T-helper 1 cell treated with Interleukin-12 subunit alpha and Interleukin-12 subunit beta and Interleukin-4 antibody, amounts not matched to agents 30 μg/mL and 1 μg/mL, for 36 hours (primary cell): Measurements from ENCODE around the gene FRA10AC1.

Experiments used
- H3K27ac Mint-ChIP-seq: one replicate; pipeline ENCODE4 v1.8.0; 2021; ENCODE audit warnings: mild to moderate bottlenecking, mixed read lengths
- H3K27me3 Mint-ChIP-seq: one replicate; pipeline ENCODE4 v1.8.0; 2021; ENCODE audit warnings: low read depth, mixed read lengths
- H3K36me3 Mint-ChIP-seq: one replicate; pipeline ENCODE4 v1.8.0; 2021; ENCODE audit warnings: low read depth, mixed read lengths
- H3K4me1 Mint-ChIP-seq: one replicate; pipeline ENCODE4 v1.8.0; 2021; ENCODE audit warnings: low read depth, mixed read lengths
- H3K4me3 Mint-ChIP-seq: one replicate; pipeline ENCODE4 v1.8.0; 2021; ENCODE audit warnings: mild to moderate bottlenecking, moderate library complexity, mixed read lengths
- H3K9me3 Mint-ChIP-seq: one replicate; pipeline ENCODE4 v1.8.0; 2021; ENCODE audit warnings: mixed read lengths

Gene FRA10AC1

DNA sequence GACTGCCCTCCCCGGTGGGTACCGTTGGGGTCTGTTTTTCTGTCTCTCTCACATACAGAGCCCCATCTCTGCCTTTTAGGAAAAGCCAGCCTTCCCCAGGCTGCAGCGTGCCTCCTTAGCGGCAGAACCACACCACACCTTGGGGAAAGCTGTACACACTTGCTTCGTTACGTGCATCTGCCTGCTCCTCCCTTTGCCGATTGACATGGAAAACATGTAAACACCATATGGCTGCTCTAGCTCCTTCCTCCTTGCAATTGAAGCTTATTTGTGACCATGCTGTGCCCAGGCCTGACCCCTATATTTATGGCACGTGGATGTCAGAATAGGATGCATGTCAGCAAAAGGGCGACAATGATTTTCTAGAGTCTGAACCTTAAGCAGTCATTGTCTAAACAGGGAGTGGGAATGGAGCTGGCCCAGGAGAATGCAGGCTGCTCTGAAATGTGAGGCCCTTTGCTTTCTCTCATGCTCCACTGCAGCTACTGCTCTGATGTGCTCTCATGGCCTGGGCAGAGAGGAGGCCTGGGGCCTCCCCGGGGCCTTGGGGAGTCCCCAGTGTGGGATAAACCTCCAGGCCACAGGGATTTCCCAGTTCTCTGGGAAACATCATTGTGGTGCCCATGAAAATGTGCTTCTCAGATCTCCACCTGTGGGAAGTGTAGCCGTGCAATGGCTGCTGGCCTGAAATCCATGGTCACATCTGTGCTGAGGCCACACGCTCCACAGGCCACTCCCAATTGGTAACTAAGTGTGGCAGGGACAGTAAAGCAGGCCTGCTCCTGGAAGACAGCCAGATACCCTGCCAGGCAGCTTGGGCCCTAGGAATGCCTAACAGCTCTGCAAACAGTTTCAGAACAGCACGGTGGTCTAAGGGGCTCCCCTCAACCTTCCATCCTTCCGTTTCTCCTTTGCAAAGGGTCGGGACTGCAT is 71.5 kb downstream of the FRA10AC1 start:
- Mint-ChIP-seq H3K9me3 (no peaks in the 10 kb centered on the region), H3K4me3 (no peak overlapping the region), H3K27ac (no peak overlapping the region), H3K36me3 (no peaks in the 10 kb centered on the region), H3K4me1 (no peaks in the 10 kb centered on the region), H3K27me3 (no peaks in the 10 kb centered on the region)

DNA sequence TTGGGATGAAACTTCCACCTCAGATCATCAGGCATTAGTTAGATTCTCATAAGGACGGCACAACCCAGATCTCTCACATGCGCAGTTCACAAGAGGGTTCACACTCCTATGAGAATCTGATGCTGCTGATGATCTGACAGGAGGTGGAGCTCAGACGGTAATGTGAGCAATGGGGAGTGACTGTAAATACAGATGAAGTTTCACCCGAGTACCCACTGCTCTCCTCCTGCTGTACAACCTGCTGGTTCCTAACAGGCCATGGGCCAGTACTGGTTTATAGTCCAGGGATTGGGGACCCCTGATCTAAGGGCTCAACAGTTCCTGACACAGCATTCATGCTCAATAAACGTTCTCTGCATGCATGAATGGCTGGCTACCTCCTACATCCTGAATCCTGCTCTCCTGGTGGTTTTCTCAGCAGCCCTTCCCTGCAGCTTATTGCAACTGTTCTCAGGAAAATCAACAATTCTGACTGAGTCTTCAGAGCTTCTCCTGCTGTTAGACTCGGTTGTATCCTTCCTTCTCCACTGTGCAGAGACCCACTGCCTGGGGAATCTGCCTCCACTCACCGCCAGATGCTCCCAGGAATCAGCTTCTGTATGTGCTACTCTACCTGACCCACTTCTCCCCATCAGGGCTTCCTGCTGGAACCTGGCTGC is 72.6 kb downstream of the FRA10AC1 start:
- Mint-ChIP-seq H3K27ac (no peak overlapping the region), H3K36me3 (no peaks in the 10 kb centered on the region), H3K4me1 (no peaks in the 10 kb centered on the region), H3K4me3 (no peak overlapping the region), H3K27me3 (no peaks in the 10 kb centered on the region), H3K9me3 (no peaks in the 10 kb centered on the region)

DNA sequence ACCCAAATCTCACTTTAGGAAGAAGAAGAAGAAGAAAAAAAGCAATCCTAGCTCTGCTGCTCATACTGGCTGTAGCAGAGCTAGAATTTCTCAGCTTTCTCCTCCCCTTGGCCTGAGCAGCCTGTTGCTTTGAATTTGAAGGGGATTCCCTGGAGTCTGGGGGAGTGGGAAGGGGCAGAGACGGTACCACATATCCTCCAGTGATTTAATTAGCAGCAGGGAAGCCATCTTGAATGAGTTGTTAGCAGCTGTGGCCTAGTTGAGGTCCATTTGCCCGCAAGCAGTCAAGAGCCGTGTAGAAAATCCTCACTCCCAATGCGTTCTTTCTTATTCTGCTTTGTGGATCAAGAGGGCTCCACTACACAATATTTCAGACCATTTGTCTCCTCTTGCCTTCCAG is 73.5 kb downstream of the FRA10AC1 start:
- Mint-ChIP-seq H3K27ac (no peak overlapping the region), H3K36me3 (no peaks in the 10 kb centered on the region), H3K4me3 (no peak overlapping the region), H3K27me3 (peaks cover 5% of the 10 kb centered on the region), H3K4me1 (no peaks in the 10 kb centered on the region), H3K9me3 (no peaks in the 10 kb centered on the region)

DNA sequence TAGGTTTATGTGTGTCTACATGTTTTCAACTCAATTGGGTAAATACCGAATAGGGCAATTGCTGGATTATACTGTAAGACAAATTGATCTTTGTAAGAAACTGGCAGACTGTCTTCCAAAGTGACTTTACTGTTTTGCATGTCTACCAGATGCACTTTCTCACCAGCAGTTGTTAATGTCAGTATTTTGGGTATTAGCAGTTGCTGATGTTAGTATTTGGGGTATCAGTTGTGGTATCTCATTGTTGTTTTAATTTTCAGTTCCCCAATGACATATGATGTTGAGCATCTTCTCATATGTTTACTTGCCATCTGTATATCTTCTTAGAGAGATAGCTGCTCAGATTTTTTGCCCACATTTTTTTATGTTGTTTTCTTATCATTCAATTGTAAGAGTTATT is 79.5 kb downstream of the FRA10AC1 start:
- Mint-ChIP-seq H3K27me3 (peaks cover 28% of the 10 kb centered on the region), H3K27ac (no peak overlapping the region), H3K36me3 (no peaks in the 10 kb centered on the region), H3K9me3 (no peaks in the 10 kb centered on the region), H3K4me1 (no peaks in the 10 kb centered on the region), H3K4me3 (no peak overlapping the region)

DNA sequence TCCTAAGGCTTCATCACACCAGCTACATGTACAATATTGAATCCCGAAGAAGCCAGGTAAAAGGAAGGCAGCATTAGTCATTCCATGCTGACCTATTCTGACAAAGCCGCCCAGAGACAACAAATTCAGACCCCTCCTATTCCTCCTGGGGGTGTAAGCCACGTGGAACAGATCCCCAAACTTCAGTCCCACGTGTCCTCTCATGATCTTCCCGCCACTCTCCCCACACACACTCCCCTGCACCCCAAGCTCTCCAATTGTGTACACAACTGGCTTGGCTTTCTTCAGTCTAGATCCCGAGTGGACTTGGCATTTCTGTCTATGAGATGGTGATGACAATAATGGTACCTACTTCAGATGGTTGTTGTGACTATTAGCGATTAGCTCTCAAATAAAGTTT is 81.5 kb downstream of the FRA10AC1 start:
- no peak overlapping the region for H3K4me3 Mint-ChIP-seq
- H3K27ac Mint-ChIP-seq = no peak overlapping the region
- H3K36me3 Mint-ChIP-seq = no peaks in the 10 kb centered on the region
- H3K9me3 Mint-ChIP-seq = no peaks in the 10 kb centered on the region
- no peaks in the 10 kb centered on the region for H3K4me1 Mint-ChIP-seq
- peaks cover 32% of the 10 kb centered on the region for H3K27me3 Mint-ChIP-seq
